ENCODE measurements around the gene SELENBP1.
A peak's percentile ranks its signal among the peaks of the same experiment; 100 is the strongest.
"Not testable (repeated sequence)": the region's sequence is repeated elsewhere in the genome, so short reads cannot be mapped to it uniquely, and the experiment has no call there.

SELENBP1 gene

GRCh38 chr1:151373196-151373595 is 691 bp upstream of the SELENBP1 start:
- DNase-seq, result peak; percentile 24

GRCh38 chr1:151371370-151372057 is 991 bp downstream of the SELENBP1 start:
- DNase-seq, result peak; percentile 91

GRCh38 chr1:151370211-151370911 is 2.1 kb downstream of the SELENBP1 start:
- DNase-seq, result no peak

GRCh38 chr1:151369621-151370048 is 2.9 kb downstream of the SELENBP1 start:
- no peak for DNase-seq

- DNase-seq, result no peak
Observed at GRCh38 chr1:151369302-151369610, 3.2 kb downstream of the SELENBP1 start.

- peak; percentile 47 for DNase-seq
Observed at GRCh38 chr1:151368393-151369301, 3.9 kb downstream of the SELENBP1 start.

- no peak for DNase-seq
Observed at GRCh38 chr1:151367658-151368392, 4.7 kb downstream of the SELENBP1 start.

GRCh38 chr1:151364996-151365395 is 7.5 kb downstream of the SELENBP1 start:
- no peak for DNase-seq

GRCh38 chr1:151362308-151363155 is 10.0 kb downstream of the SELENBP1 start:
- DNase-seq, result no peak

- no peak for DNase-seq
Observed at GRCh38 chr1:151361883-151362282, 10.6 kb downstream of the SELENBP1 start.

GRCh38 chr1:151356696-151357095 is 15.8 kb downstream of the SELENBP1 start:
- no peak for DNase-seq

- no peak for DNase-seq
Observed at GRCh38 chr1:151352021-151352718, 20.3 kb downstream of the SELENBP1 start.

GRCh38 chr1:151350323-151350722 is 22.2 kb downstream of the SELENBP1 start:
- DNase-seq, result not testable (repeated sequence)

- no peak for DNase-seq
Observed at GRCh38 chr1:151347523-151348246, 24.8 kb downstream of the SELENBP1 start.

GRCh38 chr1:151346769-151347522 is 25.6 kb downstream of the SELENBP1 start, which contains the start of gene RFX5:
Gene RFX5 (minus strand): TSS chr1:151347252. CDS start chr1:151346320, 932 bp downstream.
- DNase-seq, result peak; percentile 98

GRCh38 chr1:151346082-151346768 is 26.3 kb downstream of the SELENBP1 start:
- DNase-seq, result no peak

- no peak for DNase-seq
Observed at GRCh38 chr1:151344291-151344690, 28.2 kb downstream of the SELENBP1 start.

GRCh38 chr1:151343587-151343986 is 28.9 kb downstream of the SELENBP1 start:
- no peak for DNase-seq

- DNase-seq, result no peak
Observed at GRCh38 chr1:151342569-151342968, 29.9 kb downstream of the SELENBP1 start.

All from NCI-H1092 treated with DMSO at 0.1 percent for 48 hours (cell line).